H54 (cell line): ENCODE measurements around the gene GSC2.
A peak's percentile ranks its signal among the peaks of the same experiment; 100 is the strongest.

ENCODE experiments used
- DNase-seq: peaks from one replicate; pipeline ENCODE4 v3.0.0; 2011; ENCODE audit warnings: low spot score, mixed read lengths; ENCODE audit not compliant: insufficient read length
- FAIRE-seq: peaks from 3 replicates; lab custom pipeline; 2011; peaks lifted over from hg19 to GRCh38; lab: Jason Lieb, UNC
- POLR2A ChIP-seq: IDR thresholded peaks from 2 replicates; pipeline ENCODE4 v1.6.1; 2011; ENCODE audit warnings: low read depth, mild to moderate bottlenecking, low read length

GSC2 gene

GRCh38 chr22:19119949-19120348 is 30.1 kb downstream of the GSC2 start:
- FAIRE-seq = no peak
- TF ChIP-seq POLR2A = no peak
- DNase-seq = no peak

GRCh38 chr22:19118329-19118880 is 31.7 kb downstream of the GSC2 start:
- DNase-seq (no peak), FAIRE-seq (no peak)
- no peak for TF ChIP-seq POLR2A

GRCh38 chr22:19117111-19117512 is 33.0 kb downstream of the GSC2 start:
- TF ChIP-seq POLR2A = no peak
- FAIRE-seq = no peak
- no peak for DNase-seq

GRCh38 chr22:19115628-19116027 is 34.5 kb downstream of the GSC2 start:
- no peak for FAIRE-seq
- DNase-seq = no peak
- TF ChIP-seq POLR2A = no peak

- DNase-seq = no peak
- no peak for TF ChIP-seq POLR2A
- no peak for FAIRE-seq
Measured at GRCh38 chr22:19114984-19115552, 35.0 kb downstream of the GSC2 start.

- FAIRE-seq (no peak), DNase-seq (no peak)
- TF ChIP-seq POLR2A = no peak
Measured at GRCh38 chr22:19113429-19113828, 36.7 kb downstream of the GSC2 start.

GRCh38 chr22:19111584-19111983 is 38.5 kb downstream of the GSC2 start:
- DNase-seq (no peak), FAIRE-seq (no peak)
- no peak for TF ChIP-seq POLR2A

- FAIRE-seq (no peak), DNase-seq (no peak)
- TF ChIP-seq POLR2A = no peak
Measured at GRCh38 chr22:19111140-19111539, 39.0 kb downstream of the GSC2 start.

- DNase-seq (no peak), FAIRE-seq (no peak)
- TF ChIP-seq POLR2A = no peak
Measured at GRCh38 chr22:19110646-19111045, 39.4 kb downstream of the GSC2 start.

- TF ChIP-seq POLR2A = no peak
- FAIRE-seq = no peak
- DNase-seq = no peak
Measured at GRCh38 chr22:19110064-19110458, 40.0 kb downstream of the GSC2 start.

- FAIRE-seq (peak; percentile 15), DNase-seq (no peak)
- TF ChIP-seq POLR2A = no peak
Measured at GRCh38 chr22:19109198-19110063, 40.7 kb downstream of the GSC2 start.

- no peak for FAIRE-seq
- no peak for TF ChIP-seq POLR2A
Measured at GRCh38 chr22:19108807-19109197, 41.3 kb downstream of the GSC2 start.

GRCh38 chr22:19107730-19108074 is 42.4 kb downstream of the GSC2 start:
- DNase-seq (no peak), FAIRE-seq (no peak)
- TF ChIP-seq POLR2A = no peak

More at GRCh38 chr22:19108807-19109197, 41.3 kb downstream of the GSC2 start:
- no peak for DNase-seq

- DNase-seq (no peak), FAIRE-seq (no peak)
- no peak for TF ChIP-seq POLR2A
Measured at GRCh38 chr22:19106886-19107729, 43.0 kb downstream of the GSC2 start.
